SK-N-DZ (cell line): ENCODE measurements around the gene RARB.
A peak's percentile ranks its signal among the peaks of the same experiment; 100 is the strongest.

Experiments used
- DNase-seq: peaks from one replicate; pipeline ENCODE4 v3.0.0-alpha.2; 2015; ENCODE audit warnings: low spot score

RARB gene

DNA sequence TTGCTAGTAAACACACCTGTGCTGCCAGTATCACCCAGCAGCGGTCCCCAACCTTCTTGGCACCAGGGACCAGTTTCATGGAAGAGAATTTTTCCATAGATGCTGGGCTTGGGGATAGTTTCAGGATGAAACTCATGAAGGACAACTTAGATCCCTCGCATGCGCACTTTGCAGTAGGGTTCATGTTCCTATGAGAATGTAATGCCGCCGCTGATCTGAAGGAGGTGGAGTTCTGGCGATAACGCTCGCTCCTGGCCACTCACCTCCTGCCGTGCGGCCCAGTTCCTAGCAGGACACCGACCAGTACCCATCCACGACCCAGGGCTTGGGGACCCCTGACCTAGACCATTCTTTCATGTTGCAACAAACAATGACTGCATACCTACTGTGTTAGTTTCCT lies 146.9 kb downstream of the RARB start:
- DNase-seq, result no peak

GRCh38 chr3:25576146-25576545 lies 148.1 kb downstream of the RARB start:
- no peak for DNase-seq

GRCh38 chr3:25576831-25577454 lies 148.9 kb downstream of the RARB start:
- no peak for DNase-seq

GRCh38 chr3:25578059-25578458 lies 150.0 kb downstream of the RARB start:
- DNase-seq, result no peak

- no peak for DNase-seq
Measured at GRCh38 chr3:25580534-25580933, 152.5 kb downstream of the RARB start.

GRCh38 chr3:25581335-25581734 lies 153.3 kb downstream of the RARB start:
- DNase-seq, result no peak

DNA sequence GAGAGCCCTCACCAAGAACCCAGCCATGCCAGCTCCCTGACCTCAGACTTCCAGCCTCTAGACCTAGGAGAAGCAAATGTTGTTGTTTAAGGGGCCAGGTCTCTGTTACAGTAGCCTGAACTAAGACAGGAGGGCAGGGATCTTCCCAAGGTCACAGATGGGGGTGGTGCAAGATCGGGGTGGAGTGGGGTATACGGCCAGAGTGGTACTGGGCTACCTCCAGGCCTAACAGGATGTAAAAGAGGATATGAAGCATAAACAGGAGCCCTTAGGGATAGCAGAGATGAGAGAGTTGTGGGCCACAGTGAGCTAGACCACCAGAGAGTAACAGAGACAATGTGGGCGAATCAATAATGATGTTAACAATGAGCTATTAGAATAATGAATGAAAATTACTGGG lies 153.8 kb downstream of the RARB start:
- no peak for DNase-seq

DNA sequence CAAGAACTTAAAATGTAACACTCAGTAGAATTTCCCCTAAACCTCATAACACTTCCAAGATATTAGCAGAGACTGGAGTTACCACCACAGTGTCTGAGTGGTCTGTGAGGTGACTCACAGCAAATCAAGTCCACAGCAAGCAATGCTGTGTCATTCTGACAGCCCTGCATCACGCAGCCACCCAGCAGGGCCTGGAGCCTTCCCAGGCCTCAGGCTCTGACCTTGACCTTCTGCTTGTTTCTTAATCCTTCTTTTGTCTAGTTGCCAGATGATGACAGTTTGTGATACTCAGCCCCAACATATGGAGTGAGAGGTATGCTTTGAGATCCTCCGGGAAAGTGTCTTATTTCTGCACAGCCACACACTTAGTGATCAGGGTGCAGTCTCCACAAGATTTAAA lies 154.2 kb downstream of the RARB start:
- DNase-seq, result no peak

GRCh38 chr3:25583343-25583742 lies 155.3 kb downstream of the RARB start:
- no peak for DNase-seq

DNA sequence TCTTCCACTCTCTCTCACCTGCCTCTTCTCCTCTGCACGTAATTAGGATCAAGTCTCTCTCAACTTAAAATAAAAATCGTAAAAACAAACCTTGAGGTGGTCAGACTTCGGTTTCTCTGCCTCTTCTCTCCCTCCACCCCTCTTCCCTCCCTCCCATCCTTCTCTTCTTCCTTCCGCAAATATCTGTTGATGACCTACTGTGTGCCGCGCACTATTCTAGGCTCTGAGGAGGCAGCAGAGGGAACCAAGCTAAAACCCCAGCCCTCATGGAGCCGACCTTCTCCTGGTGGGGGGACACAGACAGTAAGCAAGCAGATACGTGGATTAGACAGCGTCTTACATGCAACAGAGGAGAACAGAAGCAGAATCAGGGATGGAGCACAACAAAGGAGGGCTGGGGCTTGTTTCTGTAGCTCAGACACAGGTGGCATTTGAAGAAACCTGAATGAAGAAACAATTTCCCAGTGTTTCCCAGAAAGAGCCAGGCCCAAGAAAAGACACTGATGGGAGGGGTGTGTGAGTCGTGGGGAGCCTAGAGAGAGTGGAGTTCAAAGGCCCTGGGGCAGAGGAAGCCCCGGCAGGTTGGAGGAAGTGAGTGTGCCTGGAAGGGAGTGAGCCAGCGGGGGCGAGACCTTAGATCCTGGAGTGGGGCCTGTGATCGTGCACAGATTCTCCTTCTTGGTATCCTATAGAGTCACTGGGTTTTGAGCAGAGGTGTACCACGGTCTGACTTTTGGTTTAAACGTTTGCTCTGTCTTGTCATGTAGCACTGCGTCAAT lies 156.1 kb downstream of the RARB start:
- no peak for DNase-seq

GRCh38 chr3:25585361-25586166 lies 157.5 kb downstream of the RARB start:
- DNase-seq, result no peak

DNA sequence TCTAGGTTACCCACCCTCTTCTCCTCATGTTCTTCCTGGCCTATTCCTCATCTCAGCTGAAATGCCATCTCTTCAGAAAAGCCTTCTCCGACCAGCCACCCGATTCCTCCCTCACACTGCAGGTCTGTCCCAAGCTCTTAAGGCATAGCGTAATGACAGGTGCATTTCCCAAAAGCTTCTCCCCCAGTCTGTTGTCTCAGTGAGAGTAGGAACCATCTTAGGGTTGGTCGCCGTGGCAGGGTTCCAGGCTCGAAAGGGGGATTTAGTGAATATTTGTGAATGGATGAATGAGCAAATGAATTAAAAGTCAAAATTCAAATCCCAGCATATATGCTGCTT lies 158.1 kb downstream of the RARB start:
- DNase-seq, result no peak

GRCh38 chr3:25586553-25586952 lies 158.5 kb downstream of the RARB start:
- DNase-seq, result no peak

DNA sequence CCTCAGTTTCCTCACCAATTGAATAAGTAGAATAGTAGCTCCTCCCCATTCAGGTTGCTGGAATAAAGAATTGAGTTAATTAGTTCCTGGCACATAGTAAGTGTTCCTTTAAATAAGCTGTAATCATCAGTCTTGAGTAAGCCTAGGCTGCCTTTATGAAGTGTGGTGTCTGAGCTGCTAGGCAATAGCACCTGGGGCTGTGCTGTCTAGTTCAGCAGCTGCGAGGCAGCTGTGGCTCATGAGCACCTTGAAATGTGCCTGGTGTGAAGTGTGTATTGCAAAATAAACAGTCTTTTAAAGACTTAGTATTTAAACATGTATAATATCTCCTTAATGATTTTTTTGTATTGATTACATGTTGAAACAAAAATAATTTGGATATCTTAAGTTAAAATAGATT lies 159.0 kb downstream of the RARB start:
- DNase-seq, result no peak

DNA sequence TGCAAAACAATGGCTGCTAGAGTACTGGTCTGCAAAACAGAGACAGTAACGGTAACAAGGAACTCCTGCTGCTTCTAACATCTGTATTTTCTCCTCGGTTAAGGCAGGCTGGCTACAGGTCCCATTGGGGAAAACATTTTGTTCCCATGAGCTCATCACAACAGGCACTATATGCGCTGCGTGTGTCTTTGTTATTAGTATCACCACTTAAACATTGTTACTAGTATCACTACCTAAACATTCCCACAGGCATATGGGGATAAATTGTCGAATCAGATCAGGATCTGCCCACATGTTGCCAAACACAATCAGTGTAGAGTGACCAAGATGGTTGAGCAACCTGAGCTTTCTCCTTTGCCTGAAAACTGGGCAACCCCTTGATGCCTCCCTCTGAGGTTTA lies 159.5 kb downstream of the RARB start:
- DNase-seq, result no peak

GRCh38 chr3:25587975-25588374 lies 159.9 kb downstream of the RARB start:
- no peak for DNase-seq

GRCh38 chr3:25588441-25589103 lies 160.5 kb downstream of the RARB start:
- DNase-seq, result no peak

DNA sequence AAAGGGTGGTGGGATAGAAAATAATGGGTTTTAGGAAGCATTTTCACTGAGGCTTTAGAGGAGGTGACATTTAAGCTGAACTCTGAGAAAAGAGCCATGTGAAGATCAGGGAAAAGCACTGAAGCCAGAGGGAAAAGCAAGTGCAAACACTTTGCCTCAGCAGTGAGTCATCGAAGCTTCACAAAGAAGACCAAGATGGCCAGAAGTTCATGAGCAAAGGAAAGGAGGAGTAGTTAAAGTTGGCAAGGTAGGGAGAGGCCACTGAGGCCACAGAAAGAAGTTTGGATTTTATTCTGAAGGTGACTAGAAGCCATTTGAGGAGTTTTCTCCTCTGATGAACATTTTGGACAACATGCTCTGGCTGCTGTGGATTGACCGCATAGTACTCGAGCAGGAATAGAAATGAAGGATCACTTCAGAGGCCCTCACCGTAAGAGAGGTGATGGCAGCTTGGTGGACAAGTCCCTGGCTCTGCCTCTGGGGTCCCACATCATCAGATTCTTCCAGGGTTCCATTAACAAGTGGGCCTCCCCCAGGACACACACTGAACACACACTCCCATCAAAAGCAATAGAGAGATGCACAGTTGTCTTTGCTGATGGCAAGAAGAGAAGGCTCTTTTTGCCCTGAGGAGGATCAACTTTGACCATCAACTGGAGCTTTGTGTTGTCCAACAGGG lies 161.2 kb downstream of the RARB start:
- no peak for DNase-seq

DNA sequence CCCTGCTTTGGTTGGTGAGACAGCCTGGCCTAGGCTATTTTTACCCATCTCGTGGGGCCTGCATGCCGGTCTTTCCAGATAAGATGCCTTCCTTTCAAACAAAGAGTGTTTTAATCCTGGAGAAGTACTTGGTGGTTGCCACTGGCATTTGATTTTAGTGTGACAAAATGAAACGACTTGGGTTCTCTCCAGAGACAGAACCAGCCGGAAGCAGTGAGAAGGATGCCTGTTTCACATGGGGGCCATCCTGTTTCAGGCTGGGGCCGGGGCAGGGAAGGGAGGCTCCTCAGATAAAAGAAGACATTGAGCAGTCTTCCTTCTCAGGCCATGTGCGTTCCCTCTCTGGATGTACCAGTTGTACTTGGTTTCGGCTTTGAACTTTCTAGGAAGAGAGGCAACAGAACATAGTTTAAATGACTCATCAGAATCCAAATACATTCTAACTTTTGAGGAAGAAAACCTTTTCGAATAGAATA lies 161.8 kb downstream of the RARB start:
- DNase-seq, result no peak

DNA sequence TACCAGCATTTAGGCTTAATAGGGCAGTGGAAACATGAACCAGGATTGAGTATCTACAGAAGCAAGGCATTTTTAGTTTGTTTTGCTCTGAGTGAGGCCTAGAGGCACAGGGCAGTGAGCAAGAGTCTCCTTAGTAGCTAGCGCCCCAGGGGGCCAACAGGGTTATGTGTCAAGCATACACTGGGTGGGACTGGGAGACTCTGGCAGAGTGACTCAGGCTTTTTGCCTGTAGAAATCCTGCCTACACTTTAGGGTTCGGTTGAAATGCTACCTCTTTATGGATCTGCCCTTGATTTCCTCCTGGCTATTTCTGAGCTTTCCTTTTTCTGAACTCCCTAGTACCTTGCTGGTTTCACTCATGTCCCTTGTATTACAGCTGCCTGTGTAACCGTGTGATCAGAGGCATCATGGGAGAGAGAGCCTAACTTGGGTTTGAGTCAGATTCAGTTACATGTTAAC lies 164.5 kb downstream of the RARB start:
- DNase-seq, result peak; percentile 37

GRCh38 chr3:25593001-25593400 lies 164.9 kb downstream of the RARB start:
- DNase-seq, result no peak
